Large intestine (tissue), 3 donors: ENCODE data around the gene NRSN2. TPM values are rescaled to one million over a fixed set of nuclear protein-coding genes. Genes with fewer than 3 reads are reported as not detected.
A peak's percentile ranks its signal among the peaks of the same experiment; 100 is the strongest.

Experiments used
- DNase-seq, 2 donors: peaks; one replicate each; pipeline versions ENCODE4 v3.0.0 to v3.0.0-alpha.2; 2013
- H3K27ac ChIP-seq: one replicate; pipeline ENCODE4 v1.5.1; 2013; ENCODE audit warnings: low read length
- H3K27me3 ChIP-seq: 2 replicates; pipeline ENCODE4 v1.6.1; 2013; ENCODE audit warnings: low read length; ENCODE audit not compliant: control insufficient read depth, insufficient read depth
- H3K36me3 ChIP-seq: 2 replicates; pipeline ENCODE4 v1.6.1; 2013; ENCODE audit warnings: low read length; ENCODE audit not compliant: control insufficient read depth, insufficient read depth
- H3K4me1 ChIP-seq: one replicate; pipeline ENCODE4 v1.6.1; 2013; ENCODE audit warnings: low read length; ENCODE audit not compliant: control insufficient read depth, insufficient read depth
- H3K4me3 ChIP-seq: one replicate; pipeline ENCODE4 v1.5.1; 2013; ENCODE audit warnings: low read length
- H3K9me3 ChIP-seq: one replicate; pipeline ENCODE4 v1.6.1; 2013; ENCODE audit warnings: mild to moderate bottlenecking, low read depth, low read length, moderate library complexity; ENCODE audit not compliant: control insufficient read depth
- WGBS: methylation state at CpG from one replicate; pipeline ENCODE4 v1.1.5; 2013; ENCODE audit warnings: low lambda C conversion rate; ENCODE audit not compliant: insufficient coverage; 5-methylcytosine and 5-hydroxymethylcytosine counted together
- polyA plus RNA-seq: library from polyadenylated mRNA; unstranded; fragments of 120-200 nt; gene quantifications from one replicate; pipeline ENCODE4 v1.2.1, GENCODE V29; 2013

NRSN2 gene
- polyA plus RNA-seq, 1 donor, result 21.3 TPM

GRCh38 chr20:325045-325888 is 21.6 kb upstream of the NRSN2 start, which contains the start of gene SOX12:
SOX12 (plus strand) TSS chr20:325552; CDS start chr20:325925, 373 bp downstream.
- Histone ChIP-seq H3K9me3 (no peaks in the 10 kb centered on the region), H3K4me3 (peak within 1 kb of the TSS; percentile 56), H3K36me3 (peaks cover 7% of the 10 kb centered on the region), H3K27me3 (no peaks in the 10 kb centered on the region), H3K4me1 (peaks cover 14% of the 10 kb centered on the region), H3K27ac (peak within 1 kb of the TSS; percentile 81)
- peak; percentile 95 to 96 for DNase-seq
- WGBS, result no CpG with 5 or more reads among the region's 106 CpGs

- peak; percentile 42 to 80 for DNase-seq
- Histone ChIP-seq H3K4me3 (peak overlapping the region; percentile 54), H3K9me3 (no peaks in the 10 kb centered on the region), H3K4me1 (peaks cover 17% of the 10 kb centered on the region), H3K27ac (peak overlapping the region; percentile 81), H3K27me3 (no peaks in the 10 kb centered on the region), H3K36me3 (peaks cover 5% of the 10 kb centered on the region)
- WGBS, result no CpG with 5 or more reads among the region's 103 CpGs
Measured at GRCh38 chr20:325889-326644, 20.8 kb upstream of the NRSN2 start.

- H3K4me3 ChIP-seq, result peak overlapping the region; percentile 54
- H3K9me3 ChIP-seq, result no peaks in the 10 kb centered on the region
- no peak for DNase-seq
- no peaks in the 10 kb centered on the region for H3K27me3 ChIP-seq
- H3K36me3 ChIP-seq, result peaks cover 5% of the 10 kb centered on the region
- H3K4me1 ChIP-seq, result peaks cover 17% of the 10 kb centered on the region
- WGBS, result no CpG with 5 or more reads among the region's 38 CpGs
- peak overlapping the region; percentile 81 for H3K27ac ChIP-seq
Measured at GRCh38 chr20:326645-327185, 20.2 kb upstream of the NRSN2 start.

- H3K27me3 ChIP-seq, result no peaks in the 10 kb centered on the region
- H3K4me3 ChIP-seq, result peak overlapping the region; percentile 54
- H3K27ac ChIP-seq, result peak overlapping the region; percentile 37
- peaks cover 5% of the 10 kb centered on the region for H3K36me3 ChIP-seq
- peak; percentile 88 to 91 for DNase-seq
- no peaks in the 10 kb centered on the region for H3K9me3 ChIP-seq
- no CpG with 5 or more reads among the region's 47 CpGs for WGBS
- peaks cover 17% of the 10 kb centered on the region for H3K4me1 ChIP-seq
Measured at GRCh38 chr20:327186-328026, 19.5 kb upstream of the NRSN2 start.

GRCh38 chr20:328027-328974 is 18.6 kb upstream of the NRSN2 start:
- peaks cover 17% of the 10 kb centered on the region for H3K4me1 ChIP-seq

GRCh38 chr20:328975-329695 is 17.8 kb upstream of the NRSN2 start:
- DNase-seq, result no peak
- no peaks in the 10 kb centered on the region for H3K9me3 ChIP-seq
- no peak overlapping the region for H3K27ac ChIP-seq
- peaks cover 13% of the 10 kb centered on the region for H3K4me1 ChIP-seq
- WGBS, result no CpG with 5 or more reads among the region's 7 CpGs
- no peaks in the 10 kb centered on the region for H3K27me3 ChIP-seq
- H3K4me3 ChIP-seq, result no peak overlapping the region
- peaks cover 8% of the 10 kb centered on the region for H3K36me3 ChIP-seq

More at GRCh38 chr20:328027-328974, 18.6 kb upstream of the NRSN2 start:
- H3K36me3 ChIP-seq, result peaks cover 5% of the 10 kb centered on the region
- H3K4me3 ChIP-seq, result peak overlapping the region; percentile 54
- H3K9me3 ChIP-seq, result no peaks in the 10 kb centered on the region
- H3K27ac ChIP-seq, result no peak overlapping the region
- 80% methylated on average over 1 of the region's 31 CpGs for WGBS
- DNase-seq, result no peak
- H3K27me3 ChIP-seq, result no peaks in the 10 kb centered on the region

- Histone ChIP-seq H3K4me1 (peaks cover 13% of the 10 kb centered on the region), H3K9me3 (no peaks in the 10 kb centered on the region), H3K36me3 (peaks cover 13% of the 10 kb centered on the region), H3K27ac (no peak overlapping the region), H3K27me3 (no peaks in the 10 kb centered on the region), H3K4me3 (no peak overlapping the region)
- DNase-seq, result no peak
- no CpG with 5 or more reads among the region's 4 CpGs for WGBS
Measured at GRCh38 chr20:329851-330232, 17.1 kb upstream of the NRSN2 start.

- WGBS, result no CpG with 5 or more reads among the region's 16 CpGs
- no peaks in the 10 kb centered on the region for H3K27me3 ChIP-seq
- no peak overlapping the region for H3K27ac ChIP-seq
- H3K4me3 ChIP-seq, result no peak overlapping the region
- H3K9me3 ChIP-seq, result no peaks in the 10 kb centered on the region
- peak; percentile 47 to 48 for DNase-seq
- H3K4me1 ChIP-seq, result peaks cover 13% of the 10 kb centered on the region
- peaks cover 13% of the 10 kb centered on the region for H3K36me3 ChIP-seq
Measured at GRCh38 chr20:330233-331149, 16.4 kb upstream of the NRSN2 start.
